Dermis microvascular lymphatic vessel endothelial cell (primary cell): Measurements from ENCODE around the gene KLK1. TPM values are rescaled to one million over a fixed set of nuclear protein-coding genes. Genes with fewer than 3 reads are reported as not detected.
"Not testable (repeated sequence)": the region's sequence is repeated elsewhere in the genome, so short reads cannot be mapped to it uniquely, and the experiment has no call there.

Experiments
- DNase-seq, 2 donors: peaks; one replicate each; pipeline versions ENCODE4 v3.0.0 to v3.0.0-alpha.2; 2010; ENCODE audit warnings: low read depth in 2 of 2
- total RNA-seq: library from RNA; depleted of rRNA; stranded (reverse); fragments of >200 nt; gene quantifications from 2 replicates; pipeline ENCODE4 v1.2.1, GENCODE V29; 2014

KLK1 gene
- total RNA-seq, 1 donor from 2014 or later: not detected

DNA sequence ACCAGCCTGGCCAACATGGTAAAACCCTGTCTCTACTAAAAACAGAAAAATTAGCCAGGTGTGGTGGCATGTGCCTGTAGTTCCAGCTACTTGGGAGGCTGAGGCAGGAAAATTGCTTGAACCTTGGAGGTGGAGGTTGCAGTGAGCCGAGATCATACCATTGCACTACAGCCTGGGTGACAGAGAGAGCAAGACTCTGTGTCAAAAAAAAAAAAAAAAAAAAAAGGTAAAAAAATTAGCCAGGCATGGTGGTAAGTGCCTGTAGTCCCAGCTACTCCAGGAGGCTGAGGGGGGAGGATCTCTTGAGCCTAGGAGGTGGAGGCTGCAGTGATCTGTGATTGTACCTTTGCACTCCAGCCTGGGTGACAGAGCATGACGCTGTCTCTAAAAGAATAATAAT lies 53.4 kb downstream of the KLK1 start, which contains the start of gene GPR32:
GPR32 (plus strand) TSS at position 301 of the 400 bp plus-strand sequence. CDS start 137 bp downstream, outside the sequence.
- not testable (repeated sequence) for DNase-seq

Other genes with a start within 250 kb of the KLK1 start
- gene SYT3, start 183.9 kb downstream of the KLK1 start, total RNA-seq: under 0.01 TPM in 1 of 2 replicates, not detected in the other
- gene C19orf81, start 174.3 kb downstream of the KLK1 start, total RNA-seq: 0.89 TPM in 1 of 2 replicates, not detected in the other
- gene SHANK1, start 104.0 kb downstream of the KLK1 start, total RNA-seq: under 0.01 and 0.13 TPM in 2 replicates
- gene CLEC11A, start 100.4 kb downstream of the KLK1 start, total RNA-seq: 1.3 and 2.1 TPM in 2 replicates
- not detected in 2 replicates for gene GPR32, start 53.3 kb downstream of the KLK1 start, total RNA-seq
- not detected in 2 replicates for gene ACP4, start 33.4 kb downstream of the KLK1 start, total RNA-seq
- not detected in 2 replicates for gene KLK15, start 9.8 kb upstream of the KLK1 start, total RNA-seq
- not detected in 2 replicates for gene KLK3, start 31.1 kb upstream of the KLK1 start, total RNA-seq
- not detected in 2 replicates for gene KLK2, start 49.7 kb upstream of the KLK1 start, total RNA-seq
- gene KLK4, start 87.6 kb upstream of the KLK1 start, total RNA-seq: not detected in 2 replicates
- not detected in 2 replicates for gene KLK5, start 129.3 kb upstream of the KLK1 start, total RNA-seq
- not detected in 2 replicates for gene KLK6, start 145.8 kb upstream of the KLK1 start, total RNA-seq
- gene KLK7, start 160.1 kb upstream of the KLK1 start, total RNA-seq: not detected in 2 replicates
- not detected in 2 replicates for gene KLK8, start 177.8 kb upstream of the KLK1 start, total RNA-seq
- 0.13 TPM in 1 of 2 replicates, not detected in the other for gene KLK10, start 195.9 kb upstream of the KLK1 start, total RNA-seq
- gene KLK11, start 202.8 kb upstream of the KLK1 start, total RNA-seq: not detected in 2 replicates
- gene KLK12, start 211.2 kb upstream of the KLK1 start, total RNA-seq: not detected in 2 replicates
- not detected in 2 replicates for gene KLK13, start 241.3 kb upstream of the KLK1 start, total RNA-seq